GM21529 (cell line): Measurements from ENCODE around the gene SLC6A16.
"Not testable (repeated sequence)": the region's sequence is repeated elsewhere in the genome, so short reads cannot be mapped to it uniquely, and the experiment has no call there.

Experiments
- ATAC-seq: cut with Tn5 transposase; IDR thresholded peaks from one replicate; pipeline ENCODE4 v1.9.1; 2021; ENCODE audit not compliant: unreplicated experiment

The SLC6A16 gene

GRCh38 chr19:49324801-49325576, at the start of gene SLC6A16:
Gene SLC6A16 (minus strand): TSS chr19:49325191. CDS start chr19:49311347, 13,844 bp downstream.
- ATAC-seq: no peak

DNA sequence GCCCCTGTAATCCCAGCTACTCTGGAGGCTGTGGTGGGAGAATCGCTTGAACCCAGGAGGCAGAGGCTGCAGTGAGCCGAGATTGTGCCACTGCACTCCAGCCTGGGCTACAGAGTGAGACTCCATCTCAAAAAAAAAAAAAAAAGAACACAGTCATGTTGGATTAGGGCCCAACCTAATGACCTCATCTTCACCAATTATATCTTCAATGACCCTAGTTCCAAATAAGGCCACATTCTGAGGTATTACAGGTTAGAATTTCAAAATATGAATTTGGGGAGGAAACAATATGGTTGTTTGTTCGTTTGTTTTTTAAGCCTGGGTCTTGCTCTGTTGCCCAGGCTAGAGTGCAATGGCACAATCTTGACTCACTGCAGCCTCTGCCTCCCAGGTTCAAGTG, 48.2 kb upstream of the SLC6A16 start:
- not testable (repeated sequence) for ATAC-seq

DNA sequence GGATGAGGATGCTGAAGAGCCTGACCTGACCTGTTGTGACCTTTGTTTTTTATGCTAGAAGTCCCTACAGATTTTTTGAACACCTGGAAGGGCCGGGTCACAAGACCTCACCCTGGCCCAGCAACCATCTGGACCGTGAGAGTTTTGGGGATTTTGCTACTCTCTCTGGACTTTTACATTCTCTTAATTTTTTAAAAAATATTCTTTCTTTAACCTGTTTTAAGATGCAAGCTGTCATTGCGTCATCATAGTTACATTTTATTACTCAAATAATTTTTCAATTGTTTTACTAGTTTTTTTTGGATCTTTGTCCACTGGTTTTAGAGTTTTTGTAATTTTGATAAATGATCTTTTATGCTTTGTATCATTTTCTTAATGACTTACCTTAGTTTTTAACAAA, 46.2 kb upstream of the SLC6A16 start:
- ATAC-seq: no peak

- ATAC-seq: no peak
These were observed 43.8 kb upstream of the SLC6A16 start for GRCh38 chr19:49368711-49369358.

DNA sequence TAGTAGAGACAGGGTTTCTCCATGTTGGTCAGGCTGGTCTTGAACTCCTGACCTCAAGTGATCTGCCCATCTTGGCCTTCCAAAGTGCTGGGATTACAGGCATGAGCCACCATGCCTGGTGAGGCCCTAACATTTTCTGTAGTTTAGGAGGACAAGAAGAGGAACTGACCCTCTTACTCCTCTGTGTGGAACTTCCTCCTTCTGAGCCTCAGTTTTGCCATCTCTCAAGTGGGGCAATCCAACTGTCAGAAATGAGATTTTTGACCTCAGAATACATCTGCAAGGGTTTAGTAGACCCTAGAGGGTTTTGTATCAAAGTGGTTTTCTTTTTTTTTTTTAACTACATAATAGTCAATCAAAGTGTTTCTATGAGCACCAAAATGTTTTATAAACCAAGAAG, 41.1 kb upstream of the SLC6A16 start:
- no peak for ATAC-seq

DNA sequence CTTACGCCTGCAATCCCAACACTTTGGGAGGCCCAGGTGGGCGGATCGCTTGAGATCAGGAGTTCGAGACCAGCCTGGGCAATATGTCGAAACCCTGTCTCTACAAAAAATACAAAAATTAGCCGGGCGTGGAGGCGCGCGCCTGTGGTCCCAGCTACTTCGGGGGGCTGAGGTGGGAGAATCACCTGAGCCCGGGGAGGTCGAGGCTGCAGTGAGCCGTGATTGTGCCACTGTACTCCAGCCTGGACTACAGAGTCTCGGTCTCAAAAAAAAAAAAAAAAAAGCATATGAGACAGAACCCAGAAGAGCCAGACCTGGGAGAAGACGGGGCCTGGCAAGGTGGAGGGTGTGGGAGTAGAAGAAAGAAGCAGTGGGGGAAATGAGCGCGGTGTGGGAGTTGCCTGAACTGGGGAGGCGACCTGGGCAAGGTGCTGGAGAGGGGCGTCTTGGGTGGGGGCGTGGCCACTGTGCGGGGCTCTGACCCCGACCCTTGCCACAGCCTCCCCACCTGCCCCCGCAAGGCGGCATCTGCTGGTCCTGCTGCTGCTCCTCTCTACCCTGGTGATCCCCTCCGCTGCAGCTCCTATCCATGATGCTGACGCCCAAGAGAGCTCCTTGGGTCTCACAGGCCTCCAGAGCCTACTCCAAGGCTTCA, 39.2 kb upstream of the SLC6A16 start:
- ATAC-seq: no peak

DNA sequence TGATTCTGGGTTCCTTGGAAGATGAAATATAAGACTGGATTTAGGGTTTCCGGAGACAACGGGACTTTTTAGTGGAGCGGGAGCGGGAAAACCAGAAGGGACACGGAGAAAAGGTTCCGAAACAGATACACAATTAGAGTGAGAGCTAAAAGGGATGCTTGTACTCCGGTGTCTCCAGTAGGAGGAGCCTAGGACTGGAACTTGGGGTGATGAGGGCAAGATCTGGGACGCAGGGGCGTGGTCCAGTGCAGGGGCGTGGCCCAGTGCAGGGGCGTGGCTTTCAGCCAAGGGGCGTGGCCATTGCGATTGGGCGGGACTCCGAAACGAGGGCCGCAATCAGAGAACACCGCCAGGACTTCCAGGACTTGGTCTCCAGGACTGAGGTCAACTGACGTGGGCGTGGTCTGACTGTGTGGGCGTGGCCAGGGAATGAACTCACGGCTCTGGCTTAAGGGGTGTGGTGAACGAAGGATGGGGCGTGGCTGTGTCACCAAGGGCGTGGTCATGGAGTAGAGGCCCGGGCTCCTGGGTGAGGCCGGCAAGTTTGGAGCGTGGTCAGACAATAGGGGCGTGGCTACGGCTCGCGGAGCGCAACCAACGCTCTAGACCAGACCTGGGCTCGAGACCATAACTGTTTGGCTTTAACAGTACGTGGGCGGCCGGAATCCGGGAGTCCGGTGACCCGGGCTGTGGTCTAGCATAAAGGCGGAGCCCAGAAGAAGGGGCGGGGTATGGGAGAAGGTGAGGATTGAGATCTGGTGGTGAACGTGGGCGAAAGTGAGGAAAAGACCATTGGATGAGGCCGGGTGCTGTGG, 38.5 kb upstream of the SLC6A16 start, which contains the start of gene DKKL1:
DKKL1 (plus strand) TSS at position 610 of the 815 bp plus-strand sequence; CDS start at position 732, 122 bp downstream.
- ATAC-seq: peak; percentile 67

GRCh38 chr19:49362929-49363267, 37.9 kb upstream of the SLC6A16 start:
- ATAC-seq: no peak

DNA sequence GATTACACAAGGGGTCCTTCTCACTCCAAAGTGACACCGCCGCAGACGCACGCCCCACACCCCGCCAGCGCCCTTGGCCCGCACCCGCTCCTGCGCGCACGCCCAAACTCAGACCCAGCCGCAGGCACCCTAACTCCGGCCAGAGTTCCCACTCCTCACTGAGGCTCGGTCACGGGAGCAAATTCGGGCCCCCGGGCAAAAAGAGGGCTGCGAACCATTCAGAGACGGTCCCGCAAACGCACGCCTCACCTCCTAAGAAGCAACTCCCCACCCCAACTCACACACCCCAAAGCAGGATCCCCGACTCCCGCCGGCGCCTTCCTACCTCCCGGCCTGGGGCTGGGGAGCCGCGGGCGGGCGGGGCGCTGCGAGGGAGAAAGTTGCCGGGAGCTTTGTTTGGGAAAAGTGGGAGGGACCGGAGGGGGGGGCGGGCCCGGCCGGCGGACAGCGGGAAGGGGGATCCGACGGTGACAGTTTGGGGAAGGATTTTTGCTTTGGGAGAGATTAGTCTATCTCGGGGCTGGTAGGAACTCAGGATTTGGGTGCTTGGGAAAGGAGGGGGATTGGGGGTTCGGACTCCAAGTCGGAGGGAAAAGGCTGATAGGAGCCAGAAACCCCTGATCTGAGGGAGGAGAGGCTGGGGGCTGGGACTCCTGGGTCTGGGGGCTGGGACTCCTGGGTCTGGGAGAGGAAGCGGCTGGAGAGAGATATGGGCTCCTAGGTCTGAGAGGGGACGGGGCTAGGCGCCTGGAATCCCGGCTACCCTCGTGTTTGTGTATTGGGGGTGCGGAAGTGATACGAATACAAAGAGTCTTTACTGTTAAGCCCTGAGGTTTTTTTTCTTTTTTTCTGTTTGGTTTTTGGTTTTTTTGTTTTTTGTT, 37.3 kb upstream of the SLC6A16 start, which contains the start of gene TEAD2:
TEAD2 (minus strand) TSS at position 369 of the 881 bp plus-strand sequence. CDS start 2,341 bp downstream, outside the sequence.
- ATAC-seq: no peak

DNA sequence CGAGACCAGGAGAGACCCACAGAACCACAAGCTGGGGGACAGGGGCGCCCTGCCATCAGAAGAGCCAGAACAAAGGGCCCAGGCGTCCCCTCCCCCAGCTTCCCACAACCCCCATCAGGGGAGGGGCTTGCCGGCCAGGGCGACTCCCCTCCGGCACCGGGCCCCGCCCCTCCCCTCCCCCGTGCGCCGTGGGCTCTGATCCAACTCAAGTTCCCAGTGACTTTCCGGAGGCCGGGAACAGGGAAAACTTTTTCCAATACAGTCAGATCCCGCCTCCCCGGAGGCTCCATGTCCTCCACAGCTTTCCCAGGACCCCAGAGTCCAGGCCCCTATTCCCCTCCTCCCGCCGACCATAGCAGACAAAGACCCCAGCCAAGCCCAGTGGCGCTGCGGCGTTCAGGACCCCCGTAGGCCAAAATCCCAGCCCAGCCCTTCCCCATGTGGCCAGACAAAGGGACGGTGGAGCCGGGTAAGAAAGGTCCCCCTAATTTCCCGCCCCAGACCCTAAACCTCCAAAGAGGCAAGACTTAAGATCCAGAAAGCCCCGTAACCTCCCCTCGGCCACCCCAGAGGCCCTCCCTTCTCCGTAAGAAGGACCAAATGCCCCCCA, 36.6 kb upstream of the SLC6A16 start:
- ATAC-seq: no peak

GRCh38 chr19:49359851-49360820, 35.1 kb upstream of the SLC6A16 start:
- no peak for ATAC-seq

DNA sequence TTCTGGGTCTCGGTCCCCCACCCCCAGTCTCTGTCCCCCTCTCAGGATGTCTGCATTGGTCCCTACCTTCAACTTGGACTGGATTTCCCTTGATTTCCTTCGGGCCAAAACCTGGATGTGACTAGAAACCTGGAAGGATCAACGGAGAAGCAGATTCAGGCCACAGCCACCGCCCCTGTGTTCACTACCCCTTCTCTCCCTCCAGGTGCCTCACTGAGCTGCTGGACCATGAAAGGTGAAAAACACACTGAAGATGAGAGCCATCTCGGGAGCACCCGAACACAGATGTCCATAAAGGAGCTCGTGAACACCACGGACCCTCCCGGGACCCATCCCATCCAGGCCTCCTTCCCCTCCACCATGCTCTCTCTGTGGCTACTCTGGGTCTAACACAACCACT, 32.2 kb upstream of the SLC6A16 start:
- no peak for ATAC-seq

GRCh38 chr19:49356382-49356781, 31.4 kb upstream of the SLC6A16 start:
- no peak for ATAC-seq

GRCh38 chr19:49355909-49356353, 30.9 kb upstream of the SLC6A16 start:
- ATAC-seq: no peak

DNA sequence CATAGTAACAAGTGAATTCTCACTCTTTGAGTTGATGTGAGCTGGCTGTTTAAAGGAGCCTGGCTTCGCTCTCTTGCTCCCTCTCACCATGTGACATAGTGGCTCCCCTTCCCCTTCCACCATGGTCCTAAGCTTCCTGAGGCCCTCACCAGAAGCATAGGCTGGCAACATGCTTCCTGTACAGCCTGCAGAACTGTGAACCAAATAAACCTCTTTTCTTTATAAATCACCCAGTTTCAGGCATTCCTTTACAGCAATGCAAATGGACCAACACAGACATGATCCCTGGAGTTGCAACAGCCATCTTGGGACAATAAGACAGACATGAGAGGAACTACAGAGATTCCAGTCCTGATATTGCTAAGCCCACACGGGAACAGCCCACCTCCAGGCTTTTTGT, 24.6 kb upstream of the SLC6A16 start:
- no peak for ATAC-seq

DNA sequence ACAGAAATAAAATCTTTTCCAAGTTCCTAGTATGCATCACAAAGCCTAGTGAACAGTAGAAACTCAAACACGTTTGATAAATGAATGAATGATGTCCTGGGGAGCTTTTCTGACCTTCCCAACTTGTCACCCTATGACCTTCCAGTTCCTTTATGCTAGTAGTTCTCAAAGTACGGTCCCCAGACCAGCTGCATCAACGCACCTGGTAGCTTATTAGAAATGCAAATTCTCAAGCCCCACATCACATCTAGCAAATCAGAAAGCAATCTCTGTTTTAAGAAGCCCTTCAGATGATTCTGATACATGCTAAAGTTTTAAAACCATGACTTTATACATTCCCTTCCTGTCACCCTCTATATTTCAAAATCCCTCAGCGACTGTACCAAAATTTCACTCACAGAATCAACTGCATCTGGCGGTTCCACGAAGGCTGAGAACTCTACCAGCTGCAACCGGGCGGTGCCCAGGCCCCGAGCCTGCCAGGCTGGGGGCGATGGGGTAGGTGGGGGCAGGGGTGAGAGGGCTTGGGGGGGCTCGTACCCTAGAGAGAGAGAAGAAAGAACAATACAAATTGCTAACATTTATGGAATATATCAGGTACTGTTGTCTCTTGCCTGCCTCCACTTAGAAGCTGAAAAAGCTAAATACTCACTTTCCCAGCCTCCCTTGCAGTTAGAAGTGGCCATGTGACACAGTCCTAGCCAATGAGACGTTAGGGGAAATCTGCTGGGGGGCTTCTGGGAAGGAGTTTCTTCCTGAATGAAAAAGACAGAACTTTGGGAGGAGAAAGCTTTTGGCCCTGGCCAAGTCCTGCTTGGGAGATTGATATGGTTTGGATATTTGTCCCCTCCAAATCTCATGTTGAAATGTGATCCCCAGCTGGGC, 23.6 kb upstream of the SLC6A16 start:
- no peak for ATAC-seq

- no peak for ATAC-seq
These were observed 22.8 kb upstream of the SLC6A16 start for GRCh38 chr19:49347835-49348234.
